HG02885 (cell line): ENCODE measurements around the gene RBM39.
"Not testable (repeated sequence)": the region's sequence is repeated elsewhere in the genome, so short reads cannot be mapped to it uniquely, and the experiment has no call there.

ENCODE experiments used
- ATAC-seq: cut with Tn5 transposase; IDR thresholded peaks from one replicate; pipeline ENCODE4 v1.9.1; 2021; ENCODE audit warnings: mild to moderate bottlenecking; ENCODE audit not compliant: unreplicated experiment, poor library complexity

The RBM39 gene

DNA sequence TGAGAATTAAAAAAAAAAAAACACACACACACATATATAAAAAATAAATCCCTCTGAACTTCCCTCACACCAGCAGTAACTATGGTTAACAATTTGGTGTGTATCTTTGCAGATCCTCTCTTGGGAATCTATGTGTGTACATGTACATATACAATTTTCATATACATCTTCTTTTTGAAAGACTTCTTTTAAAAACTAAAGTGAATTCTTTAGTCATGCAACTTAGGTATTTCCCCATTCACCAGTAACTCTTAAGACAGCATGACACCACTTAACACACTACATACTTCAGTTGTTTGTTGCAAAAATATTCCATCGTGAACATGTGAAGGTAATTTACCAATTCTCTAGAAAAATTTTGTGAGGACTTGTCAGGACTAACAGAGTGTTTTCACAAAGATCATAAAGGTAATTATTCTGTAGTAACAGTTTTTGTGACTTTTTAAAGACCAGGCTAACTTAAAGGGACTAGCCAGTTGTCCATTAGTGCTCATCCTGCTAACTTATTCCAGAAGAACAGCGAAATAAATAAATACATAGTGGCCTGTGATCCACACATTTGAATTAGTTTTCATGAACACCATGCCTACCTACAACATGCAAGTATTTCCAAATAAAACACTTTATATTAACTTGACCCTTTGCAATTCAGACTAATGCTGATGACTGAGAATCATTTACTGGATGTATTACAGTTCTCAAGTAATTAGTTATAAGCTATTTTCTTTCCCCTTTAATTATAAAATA, 12.1 kb downstream of the RBM39 start:
- no peak for ATAC-seq

DNA sequence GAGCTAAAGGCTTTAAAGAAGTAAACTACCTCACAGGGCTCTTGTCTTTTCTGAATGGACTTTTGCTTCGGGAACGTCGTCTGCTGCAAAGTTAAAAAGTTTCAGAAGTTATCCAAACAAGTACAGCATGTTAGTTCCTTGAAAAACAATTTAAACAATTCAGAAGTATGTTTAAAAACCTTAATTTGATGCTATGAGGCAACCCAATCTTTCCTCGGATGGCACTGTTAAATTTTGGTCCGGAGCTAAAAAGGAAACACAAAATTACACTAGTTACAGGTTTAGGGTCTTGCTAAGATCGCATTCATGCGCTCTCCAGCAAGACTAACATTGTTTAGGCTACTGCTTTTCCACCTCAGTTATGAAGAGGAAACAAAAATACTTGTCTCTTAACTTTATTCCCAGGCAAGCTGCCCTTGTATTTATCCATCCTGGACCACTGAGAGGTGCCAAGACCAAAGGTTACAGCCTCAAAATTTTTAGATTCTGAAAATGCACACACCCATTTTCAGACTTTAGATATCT, 12.7 kb downstream of the RBM39 start:
- ATAC-seq, result no peak

DNA sequence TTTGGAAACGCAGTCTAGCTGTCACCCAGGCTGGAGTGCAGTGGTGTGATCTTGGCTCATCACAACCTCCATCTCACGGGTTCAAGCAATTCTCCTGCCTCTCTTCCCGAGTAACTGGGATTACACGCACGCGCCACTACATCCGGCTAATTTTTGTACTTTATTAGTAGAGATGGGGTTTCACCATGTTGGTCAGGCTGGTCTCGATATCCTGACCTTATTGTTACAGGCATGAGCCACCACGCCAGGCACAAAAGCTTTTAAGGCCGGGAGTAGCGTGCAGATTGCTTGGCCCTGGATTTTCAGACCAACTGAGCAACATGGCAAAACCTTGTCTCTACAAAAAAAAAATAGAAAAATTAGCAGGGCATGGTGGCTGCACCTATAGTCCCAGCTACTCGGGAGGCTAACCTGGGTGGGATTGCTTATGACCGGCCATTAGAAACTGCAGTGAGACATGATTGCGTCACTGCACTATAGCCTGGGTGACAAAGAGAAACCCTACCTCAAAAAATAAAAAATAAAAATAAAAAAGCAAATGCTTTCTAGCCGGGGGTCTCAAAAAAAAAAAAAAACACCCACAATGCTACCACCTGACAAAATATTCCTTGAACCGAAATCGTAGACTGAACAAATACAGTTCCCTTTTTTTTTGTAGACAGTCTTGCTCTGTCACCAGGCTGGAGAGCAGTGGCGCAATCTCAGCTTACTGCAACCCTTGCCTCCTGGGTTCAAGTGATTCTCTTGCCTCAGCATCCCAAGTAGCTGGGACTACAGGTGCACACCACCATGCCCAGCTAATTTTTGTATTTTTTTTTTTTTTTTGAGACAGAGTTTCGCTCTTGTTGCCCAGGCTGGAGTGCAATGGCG, 15.0 kb downstream of the RBM39 start:
- no peak for ATAC-seq

DNA sequence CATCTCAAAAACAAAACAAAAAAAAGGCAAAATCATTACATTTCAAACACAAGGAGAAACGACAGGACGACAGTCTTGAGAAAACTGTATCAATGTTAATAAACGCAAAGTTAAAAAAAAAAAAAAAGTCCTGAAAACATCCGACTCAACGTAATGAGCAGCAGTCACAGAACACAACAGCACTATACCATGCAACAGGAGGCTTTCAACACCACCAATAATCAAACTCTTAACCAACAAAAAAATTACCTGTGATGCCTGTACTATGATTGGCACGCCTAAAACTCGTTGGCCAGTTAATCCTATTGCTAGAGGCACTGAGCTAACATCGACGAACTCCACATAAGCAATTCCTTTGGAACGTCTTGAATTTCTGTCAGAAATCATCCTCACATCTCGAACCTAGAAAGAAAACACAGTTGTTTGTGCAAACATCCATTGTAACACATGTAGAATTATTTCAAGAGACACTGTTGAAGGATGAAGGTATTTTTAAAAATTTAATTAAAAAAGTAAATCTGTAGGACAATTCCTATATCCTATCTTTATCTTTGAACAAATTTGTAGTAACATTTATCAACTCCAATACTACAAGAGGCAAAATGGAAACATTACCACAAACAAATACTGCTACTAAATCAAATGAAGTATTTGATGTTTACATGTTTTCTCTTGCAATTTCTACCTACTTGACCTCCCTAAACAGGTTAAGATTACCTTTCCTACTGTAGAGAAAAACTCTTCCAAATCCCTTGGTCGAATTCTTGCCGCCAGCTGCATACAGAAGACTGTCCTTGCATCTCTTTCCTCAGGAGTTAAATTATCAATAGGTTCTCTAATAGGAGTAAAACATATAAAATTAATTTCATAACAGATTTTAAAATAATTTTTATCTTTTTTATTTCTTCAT, 17.5 kb downstream of the RBM39 start:
- ATAC-seq, result no peak

DNA sequence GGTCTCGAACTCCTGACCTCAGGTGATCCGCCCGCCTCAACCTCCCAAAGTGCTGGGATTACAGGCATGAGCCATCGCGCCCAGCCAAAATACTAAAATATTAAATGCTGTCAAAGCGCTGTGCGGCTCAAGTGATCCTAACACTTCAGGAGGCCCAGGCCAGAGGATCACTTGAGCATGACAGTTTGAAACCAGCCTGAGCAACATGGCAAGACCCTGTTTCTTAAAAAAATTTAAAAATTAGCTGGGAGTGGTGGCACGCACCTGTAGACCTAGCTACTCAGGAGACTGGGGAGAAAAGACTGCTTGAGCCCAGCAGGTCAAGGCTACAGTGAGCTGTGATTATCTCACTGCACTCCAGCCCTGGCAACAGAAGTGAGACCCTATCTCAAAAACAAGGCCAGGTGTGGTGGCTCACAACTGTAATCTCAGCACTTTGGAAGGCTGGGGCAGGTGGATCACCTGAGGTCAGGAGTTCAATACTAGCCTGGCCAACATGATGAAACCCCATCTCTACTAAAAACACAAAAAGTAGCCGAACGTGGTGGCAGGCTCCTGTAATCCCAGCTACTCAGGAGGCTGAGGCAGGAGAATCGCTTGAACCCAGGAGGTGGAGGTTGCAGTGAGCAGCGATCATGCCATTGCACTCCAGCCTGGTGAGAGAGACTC, 18.3 kb downstream of the RBM39 start:
- not testable (repeated sequence) for ATAC-seq

GRCh38 chr20:35723275-35723639, 18.8 kb downstream of the RBM39 start:
- ATAC-seq, result not testable (repeated sequence)

- no peak for ATAC-seq
Observed at GRCh38 chr20:35721621-35722020, 20.4 kb downstream of the RBM39 start.

GRCh38 chr20:35721219-35721618, 20.8 kb downstream of the RBM39 start:
- no peak for ATAC-seq

DNA sequence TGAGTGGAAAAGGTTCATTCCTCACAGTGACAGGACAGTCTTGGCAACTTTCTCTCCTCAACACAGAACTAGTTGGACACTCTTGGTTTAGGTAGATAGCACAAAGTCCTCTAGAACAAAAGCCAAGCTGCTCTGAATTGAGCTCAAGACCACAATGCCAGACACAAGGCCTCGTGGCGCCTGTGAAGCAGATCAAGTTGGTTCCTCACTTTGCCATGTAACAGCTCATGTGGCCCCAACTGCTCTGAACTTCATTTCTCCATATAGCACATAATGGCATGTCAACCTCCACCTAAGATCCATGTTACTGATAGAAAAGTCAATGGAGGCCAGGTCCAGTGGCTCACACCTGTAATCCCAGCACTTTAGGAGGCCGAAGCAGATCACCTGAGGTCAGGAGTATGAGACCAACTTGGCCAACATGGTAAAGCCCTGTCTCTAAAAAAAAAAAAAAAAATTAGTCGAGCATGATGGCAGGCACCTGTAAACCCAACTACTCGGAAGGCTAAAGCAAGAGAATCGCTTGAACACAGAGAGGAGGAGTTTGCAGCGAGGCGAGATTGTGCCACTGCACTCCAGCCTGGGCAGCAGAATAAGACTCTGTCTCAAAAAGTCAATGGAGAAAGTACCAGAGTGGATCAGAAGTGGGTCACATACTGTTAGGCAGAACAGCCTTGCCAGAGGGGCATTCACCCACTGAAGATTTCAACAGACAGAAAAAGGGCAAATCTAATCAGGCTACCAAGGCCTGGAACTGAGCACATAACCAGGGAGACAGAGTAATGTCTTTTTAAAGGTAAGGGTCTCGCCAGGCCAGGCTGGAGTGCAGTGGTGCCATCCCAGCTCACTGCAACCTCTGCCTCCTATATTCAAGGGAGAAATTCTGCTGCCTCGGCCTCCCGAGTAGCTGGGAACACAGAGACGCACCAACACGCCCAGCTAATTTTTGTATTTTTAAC, 21.6 kb downstream of the RBM39 start:
- ATAC-seq, result no peak

DNA sequence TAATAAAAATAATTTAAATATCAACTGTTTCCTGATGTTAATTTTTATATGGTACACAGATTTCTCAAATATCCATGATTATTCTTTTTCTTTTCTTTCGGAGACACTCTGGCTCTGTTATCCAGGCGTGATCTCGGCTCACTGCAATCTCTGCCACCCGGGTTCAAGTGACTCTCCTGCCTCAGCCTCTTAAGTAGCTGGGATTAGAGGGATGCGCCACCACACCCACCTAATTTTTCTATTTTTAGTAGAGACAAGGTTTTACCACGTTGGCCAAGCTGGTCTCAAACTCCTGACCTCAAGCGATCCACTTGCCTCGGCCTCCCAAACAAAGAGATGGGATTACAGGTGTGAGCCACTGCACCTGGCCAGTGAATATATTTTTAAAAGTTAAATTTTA, 22.3 kb downstream of the RBM39 start:
- ATAC-seq, result no peak

- no peak for ATAC-seq
Observed at GRCh38 chr20:35718972-35719635, 23.0 kb downstream of the RBM39 start.

- not testable (repeated sequence) for ATAC-seq
Observed at GRCh38 chr20:35718321-35718720, 23.7 kb downstream of the RBM39 start.

DNA sequence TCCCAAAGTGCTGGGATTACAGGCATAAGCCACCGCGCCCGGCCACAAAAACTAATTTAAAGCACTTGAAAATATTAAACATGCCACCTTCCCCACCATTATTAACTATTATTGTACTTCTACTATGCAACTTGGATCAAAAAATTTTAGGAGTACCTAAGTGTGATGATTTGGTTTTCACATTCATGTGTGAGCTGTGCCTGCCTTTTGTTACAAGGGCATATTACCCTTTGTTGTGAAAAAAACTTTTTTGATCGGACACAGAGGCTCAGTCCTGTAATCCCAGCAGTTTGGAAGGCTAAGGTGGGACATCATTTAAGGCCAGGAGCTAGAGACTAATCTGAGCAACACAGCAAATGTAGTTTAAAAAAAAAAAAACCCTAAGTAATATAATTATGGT, 25.7 kb downstream of the RBM39 start:
- no peak for ATAC-seq

GRCh38 chr20:35715652-35716051, 26.4 kb downstream of the RBM39 start:
- ATAC-seq, result no peak

DNA sequence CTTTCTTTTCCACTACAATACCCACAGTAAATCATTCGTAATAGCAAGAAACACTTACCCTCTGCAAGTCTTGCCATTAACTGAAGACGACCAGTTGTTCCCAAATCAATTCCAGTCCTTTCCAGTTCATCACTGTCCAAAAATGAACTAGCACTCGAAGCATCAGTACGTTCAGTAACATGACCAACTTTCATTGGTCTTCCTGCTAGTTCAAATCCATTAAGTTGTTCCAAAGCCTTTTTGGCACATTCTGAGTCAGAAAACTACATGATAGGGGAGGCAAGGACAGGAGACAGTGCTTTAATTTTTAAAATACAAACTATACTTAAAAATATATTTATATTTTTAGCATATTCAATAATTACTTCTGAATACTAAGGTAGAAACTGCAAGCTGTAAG, 27.9 kb downstream of the RBM39 start:
- no peak for ATAC-seq

DNA sequence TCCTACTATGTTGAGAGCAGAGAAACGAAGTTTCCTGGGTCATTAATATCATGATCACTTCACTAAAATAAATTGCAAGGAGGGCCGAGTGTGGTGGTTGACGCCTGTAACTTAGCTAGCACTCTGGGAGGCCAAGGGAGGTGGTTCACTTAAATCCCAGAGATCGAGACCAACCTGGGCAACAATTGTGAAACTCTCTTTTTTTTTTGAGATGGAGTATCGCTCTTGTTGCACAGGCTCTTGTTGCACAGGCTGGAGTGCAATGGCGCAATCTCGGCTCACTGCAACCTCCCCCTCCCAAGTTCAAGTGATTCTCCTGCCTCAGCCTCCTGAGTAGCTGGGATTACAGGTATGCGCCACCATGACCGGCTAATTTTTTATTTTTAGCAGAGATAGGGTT, 28.9 kb downstream of the RBM39 start:
- ATAC-seq, result not testable (repeated sequence)

- no peak for ATAC-seq
Observed at GRCh38 chr20:35711588-35712209, 30.4 kb downstream of the RBM39 start.
